ENCODE results near the gene SLC12A4. TPM values are rescaled to one million over a fixed set of nuclear protein-coding genes. Genes with fewer than 3 reads are reported as not detected.
"Not testable (repeated sequence)": the region's sequence is repeated elsewhere in the genome, so short reads cannot be mapped to it uniquely, and the experiment has no call there.

Gene SLC12A4
- total and polyA plus RNA-seq, 10 donors, result 4.6 to 68.5 (median 29.4) TPM

DNA sequence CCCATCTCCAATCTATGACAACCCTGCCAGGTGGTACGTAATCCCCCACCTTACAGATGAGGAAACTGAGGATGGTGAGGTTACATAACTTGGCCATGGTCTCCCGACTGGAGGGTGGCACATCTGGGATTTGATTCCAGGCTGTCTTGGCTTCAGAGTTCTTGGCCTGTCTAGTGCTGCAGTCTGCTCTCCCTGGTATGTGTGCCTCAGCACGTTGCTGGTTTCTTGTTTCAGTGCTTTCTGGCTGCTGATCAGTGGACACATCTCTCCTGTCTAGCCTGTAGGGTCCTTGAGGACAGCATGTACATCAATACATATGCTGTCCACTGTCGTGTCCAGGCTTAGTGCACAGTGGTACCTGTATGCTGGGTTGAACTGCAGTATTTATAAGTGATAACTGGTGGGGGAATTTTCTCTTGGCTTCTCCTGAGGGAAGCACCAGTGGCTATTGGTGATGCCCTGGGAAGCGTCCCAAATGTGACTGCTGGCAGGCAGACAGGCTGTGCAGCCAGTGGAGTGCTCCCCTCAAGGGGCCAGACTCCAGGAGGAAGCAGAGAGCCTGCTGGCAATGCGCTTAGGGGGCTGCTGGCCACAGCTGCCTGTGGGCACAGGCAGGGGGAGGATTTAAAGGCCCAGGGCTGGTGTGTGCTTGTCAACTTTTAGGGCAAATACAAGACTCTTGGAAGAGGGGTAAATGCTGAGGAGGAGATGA lies 51.1 kb downstream of the SLC12A4 start:
- no peak for DNase-seq
- Histone ChIP-seq H3K4me1 (peaks cover 0 to 27% (median 8%) of the 10 kb centered on the region in 6 donors), H3K27me3 (replicated peaks in 1 of 7) (no peaks in the 10 kb centered on the region), H3K27ac (no peak overlapping the region), H3K36me3 (peaks cover 0 to 98% (median 11%) of the 10 kb centered on the region in 6 donors), H3K4me3 (no peak overlapping the region), H3K9me3 (no peaks in the 10 kb centered on the region)
- TF ChIP-seq POLR2A (IDR thresholded peaks at IDR 0.05), result no peak
- no peak for TF ChIP-seq CTCF (IDR thresholded peaks at IDR 0.05 in 8 of 11, conservative IDR thresholded peaks at IDR 0.05 in 3 of 11)
- TF ChIP-seq POLR2AphosphoS5 (IDR thresholded peaks at IDR 0.05), result no peak
- WGBS, 5 donors, result 79 to 91% (median 81%) methylated on average over 5 to 6 of the region's 6 CpGs
- intact Hi-C loops (cut with DNase I; ENCODE audit: low total_unique reads), result no loop called here

- TF ChIP-seq CTCF (IDR thresholded peaks at IDR 0.05 in 8 of 11, conservative IDR thresholded peaks at IDR 0.05 in 3 of 11) (no peak), POLR2A (IDR thresholded peaks at IDR 0.05) (no peak), POLR2AphosphoS5 (IDR thresholded peaks at IDR 0.05) (no peak)
- peaks cover 0 to 98% (median 12%) of the 10 kb centered on the region in 6 donors for H3K36me3 ChIP-seq
- no peaks in the 10 kb centered on the region for H3K27me3 ChIP-seq (replicated peaks in 1 of 7)
- no peak overlapping the region for H3K27ac ChIP-seq
- no peaks in the 10 kb centered on the region for H3K9me3 ChIP-seq
- H3K4me1 ChIP-seq, result peaks cover 0 to 29% (median 8%) of the 10 kb centered on the region in 6 donors
- 81 to 90% (median 82%) methylated on average over 7 of the region's 7 CpGs for WGBS, 5 donors
- no peak for DNase-seq
- H3K4me3 ChIP-seq, result no peak overlapping the region
- intact Hi-C loops (cut with DNase I; ENCODE audit: low total_unique reads), result no loop called here
Observed at GRCh38 chr16:67915831-67916723, 52.4 kb downstream of the SLC12A4 start.

- H3K4me3 ChIP-seq; intact Hi-C loops (cut with DNase I; ENCODE audit: low total_unique reads); DNase-seq; H3K27me3 ChIP-seq (replicated peaks in 1 of 7); H3K27ac ChIP-seq; H3K9me3 ChIP-seq: not testable (repeated sequence)
- H3K36me3 ChIP-seq, result peaks cover 0 to 100% (median 16%) of the 10 kb centered on the region in 6 donors
- peaks cover 0 to 35% (median 8%) of the 10 kb centered on the region in 6 donors for H3K4me1 ChIP-seq
- 76 to 92% (median 88%) methylated on average over 1 to 2 of the region's 2 CpGs for WGBS, 5 donors
Observed at GRCh38 chr16:67915496-67915769, 53.0 kb downstream of the SLC12A4 start.

DNA sequence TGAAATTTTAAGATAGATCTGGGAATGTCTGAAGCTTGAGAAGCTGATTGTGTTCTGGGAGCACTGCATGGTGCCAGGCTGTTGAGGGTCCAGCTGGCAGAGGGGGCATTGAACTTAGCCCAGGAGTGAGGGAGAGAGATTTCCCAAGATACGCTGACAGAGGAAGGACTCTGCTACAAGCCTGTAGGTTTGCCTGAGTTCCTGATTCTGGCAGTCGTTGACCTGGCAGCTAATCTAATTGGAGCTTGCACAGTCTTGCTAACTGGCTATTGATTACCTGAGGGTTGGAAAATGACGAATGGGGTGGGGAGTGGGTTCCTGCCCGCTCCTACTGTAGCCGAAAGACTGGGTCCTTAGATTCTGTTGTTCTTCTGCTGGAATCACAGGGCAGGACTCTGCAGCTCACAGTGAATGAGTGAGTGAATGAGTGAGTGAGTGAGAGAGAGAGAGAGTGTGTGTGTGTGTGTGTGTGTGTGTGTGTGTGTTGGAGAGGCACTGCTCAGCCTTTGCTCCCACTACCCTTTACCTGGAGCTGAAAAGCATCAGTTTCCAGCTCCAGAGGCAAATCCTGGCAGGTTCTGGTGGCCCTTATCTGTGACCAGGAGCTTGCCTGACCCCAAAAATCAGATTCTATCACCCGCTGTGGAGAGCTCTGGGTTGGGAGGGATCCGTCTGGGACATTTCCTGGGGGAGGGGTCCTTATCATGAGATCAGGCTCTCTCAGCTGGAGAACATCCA lies 53.5 kb downstream of the SLC12A4 start:
- WGBS, 5 donors, result 77 to 86% (median 85%) methylated on average over 7 of the region's 7 CpGs
- H3K27ac ChIP-seq, result no peak overlapping the region
- intact Hi-C loops (cut with DNase I; ENCODE audit: low total_unique reads), result no loop called here

More for the DNA sequence above, 53.5 kb downstream of the SLC12A4 start:
- no peak for DNase-seq
- H3K27me3 ChIP-seq (replicated peaks in 1 of 7), result no peaks in the 10 kb centered on the region
- no peak for TF ChIP-seq POLR2AphosphoS5 (IDR thresholded peaks at IDR 0.05)
- no peak for TF ChIP-seq CTCF (IDR thresholded peaks at IDR 0.05 in 8 of 11, conservative IDR thresholded peaks at IDR 0.05 in 3 of 11)
- TF ChIP-seq POLR2A (IDR thresholded peaks at IDR 0.05), result no peak
- H3K9me3 ChIP-seq, result no peaks in the 10 kb centered on the region
- H3K36me3 ChIP-seq, result peaks cover 0 to 100% (median 20%) of the 10 kb centered on the region in 6 donors
- no peak overlapping the region for H3K4me3 ChIP-seq
- H3K4me1 ChIP-seq, result peaks cover 0 to 40% (median 10%) of the 10 kb centered on the region in 6 donors

All from spleen (tissue), 11 donors.